NCI-H524 treated with DMSO at 0.1 percent for 48 hours (cell line): ENCODE results near the gene SESTD1.

ENCODE experiments used
- DNase-seq: peaks from one replicate; lab custom pipeline; 2025; lab: John Stamatoyannopoulos, UW

The SESTD1 gene, protein sequence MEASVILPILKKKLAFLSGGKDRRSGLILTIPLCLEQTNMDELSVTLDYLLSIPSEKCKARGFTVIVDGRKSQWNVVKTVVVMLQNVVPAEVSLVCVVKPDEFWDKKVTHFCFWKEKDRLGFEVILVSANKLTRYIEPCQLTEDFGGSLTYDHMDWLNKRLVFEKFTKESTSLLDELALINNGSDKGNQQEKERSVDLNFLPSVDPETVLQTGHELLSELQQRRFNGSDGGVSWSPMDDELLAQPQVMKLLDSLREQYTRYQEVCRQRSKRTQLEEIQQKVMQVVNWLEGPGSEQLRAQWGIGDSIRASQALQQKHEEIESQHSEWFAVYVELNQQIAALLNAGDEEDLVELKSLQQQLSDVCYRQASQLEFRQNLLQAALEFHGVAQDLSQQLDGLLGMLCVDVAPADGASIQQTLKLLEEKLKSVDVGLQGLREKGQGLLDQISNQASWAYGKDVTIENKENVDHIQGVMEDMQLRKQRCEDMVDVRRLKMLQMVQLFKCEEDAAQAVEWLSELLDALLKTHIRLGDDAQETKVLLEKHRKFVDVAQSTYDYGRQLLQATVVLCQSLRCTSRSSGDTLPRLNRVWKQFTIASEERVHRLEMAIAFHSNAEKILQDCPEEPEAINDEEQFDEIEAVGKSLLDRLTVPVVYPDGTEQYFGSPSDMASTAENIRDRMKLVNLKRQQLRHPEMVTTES

DNA sequence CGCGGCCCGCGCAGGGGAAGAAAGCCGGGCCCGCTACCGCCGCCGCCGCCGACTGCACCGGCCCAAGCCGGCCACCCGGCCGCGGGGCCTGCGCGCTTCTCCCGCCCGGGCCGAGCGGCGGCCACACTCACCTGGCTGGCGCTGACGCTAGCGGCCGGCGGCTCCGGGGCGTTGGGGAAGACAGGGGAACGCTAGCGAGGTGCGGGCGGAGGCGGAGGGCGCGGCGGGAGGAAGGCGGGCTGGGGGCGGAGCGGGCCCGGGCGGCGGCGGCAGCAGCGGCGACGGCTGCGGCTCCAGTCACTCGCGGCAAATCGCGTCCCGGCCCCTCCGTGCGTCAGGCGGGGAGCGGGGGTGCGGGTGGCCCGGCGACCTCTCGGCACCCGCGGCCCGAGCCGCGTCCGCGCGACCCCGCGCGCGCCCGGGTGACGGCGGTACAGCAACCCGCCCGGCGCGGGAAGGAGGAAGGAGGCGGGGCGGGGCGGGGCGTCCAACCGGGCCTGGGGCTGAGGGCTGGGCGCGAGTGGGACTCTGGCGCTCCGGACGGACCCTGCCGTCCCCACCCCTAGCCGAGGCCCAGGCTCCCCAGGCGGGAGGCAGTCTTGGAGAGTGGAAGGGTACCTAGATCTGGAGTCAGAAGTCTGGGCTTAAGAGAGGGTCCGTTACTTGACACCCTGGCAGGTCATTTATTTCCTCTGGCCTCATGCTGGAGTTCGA, at the start of gene SESTD1:
Gene SESTD1, minus strand, starts transcription at position 465 of the 714 bp plus-strand sequence. CDS start 72,991 bp downstream, outside the sequence.
- DNase-seq = no peak

DNA sequence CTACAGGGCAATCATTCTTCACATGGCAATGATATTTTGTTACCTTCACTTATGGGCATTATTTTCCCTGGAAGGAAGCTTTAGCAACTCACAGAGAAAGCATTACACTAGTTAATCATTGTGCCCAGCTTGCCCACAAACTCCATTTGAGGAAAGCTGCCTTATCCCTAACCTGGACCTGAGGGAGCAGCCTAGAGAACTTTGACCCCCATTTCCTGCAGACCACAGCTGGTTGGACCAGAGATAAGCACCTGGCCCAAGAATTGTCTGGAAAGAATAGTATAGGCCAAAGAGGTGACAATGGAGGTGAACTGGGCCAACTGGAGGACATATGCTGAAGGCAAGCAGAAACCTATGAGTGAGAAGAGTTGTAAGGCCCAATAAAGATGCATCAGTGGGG, 48.4 kb upstream of the SESTD1 start:
- no peak for DNase-seq

DNA sequence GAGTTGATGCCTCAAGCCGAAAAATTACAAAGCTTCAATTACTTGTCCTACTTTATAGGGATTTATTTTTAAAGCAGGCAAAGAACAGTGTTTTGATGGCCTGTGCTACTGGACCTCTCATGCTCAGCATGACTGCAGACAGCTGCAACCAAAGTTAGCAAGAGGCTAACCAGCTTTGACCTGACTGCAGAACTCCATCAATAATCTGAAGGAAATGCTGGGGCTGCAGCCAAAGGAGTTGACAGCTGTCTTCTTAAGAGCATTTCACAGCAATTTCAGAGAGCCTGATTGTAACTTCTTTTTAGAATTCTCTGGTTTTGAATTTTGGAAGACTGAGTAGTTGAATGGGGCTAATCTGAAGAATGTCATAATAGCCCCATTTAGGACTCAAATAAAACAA, 46.5 kb upstream of the SESTD1 start:
- DNase-seq = no peak

DNA sequence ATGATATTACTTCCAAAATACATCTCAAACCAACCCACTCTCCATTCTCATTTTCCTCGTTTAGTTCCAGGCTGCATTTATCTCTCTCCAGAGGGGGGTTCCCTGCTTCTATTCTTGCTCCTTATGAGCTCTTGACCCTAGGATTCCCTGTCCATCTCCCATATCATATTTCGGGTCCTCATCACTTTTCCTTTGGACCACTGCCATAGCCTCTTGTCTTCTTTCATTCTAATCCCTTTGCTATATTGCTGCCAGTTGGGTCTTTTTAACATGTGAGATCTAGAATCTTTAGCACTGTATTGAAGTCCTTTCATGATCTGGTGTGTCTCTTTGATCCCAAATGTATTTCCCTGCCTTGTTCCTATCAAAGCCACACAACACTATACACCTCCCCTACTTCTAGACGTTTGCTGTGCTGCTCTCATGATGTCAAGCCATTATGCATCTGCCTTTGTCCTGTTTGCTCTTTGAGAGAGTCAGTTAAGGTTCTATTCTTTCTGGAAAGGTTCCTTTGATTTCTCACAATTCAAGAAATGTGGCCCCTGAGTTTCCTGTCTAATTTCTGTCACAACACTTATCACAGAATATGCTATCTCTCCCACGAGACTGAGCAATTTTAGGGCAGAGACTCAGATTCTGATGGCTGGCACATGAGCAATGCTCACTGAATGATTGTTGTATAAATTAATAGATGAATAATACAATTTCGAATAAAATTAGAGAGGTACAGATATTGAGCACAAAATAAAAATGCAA, 43.2 kb upstream of the SESTD1 start:
- DNase-seq = peak; percentile 4

DNA sequence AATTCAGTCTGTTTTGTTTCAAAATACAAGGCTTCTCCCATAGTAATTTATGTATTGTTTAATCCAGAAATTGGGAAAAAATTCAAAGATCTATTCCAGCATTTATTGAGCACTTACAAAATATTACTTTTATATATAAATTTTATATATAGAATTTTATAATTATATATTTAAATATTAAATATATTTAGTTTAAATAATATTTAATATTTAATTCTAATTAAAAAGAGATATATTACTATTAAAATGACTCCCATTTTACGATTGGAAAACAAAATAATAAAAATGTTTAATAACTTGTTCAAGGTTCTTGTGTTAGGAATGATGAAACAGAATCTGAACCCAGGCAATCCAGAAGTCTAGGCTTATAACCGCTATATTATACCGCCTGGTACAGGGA, 40.5 kb upstream of the SESTD1 start:
- DNase-seq = no peak

DNA sequence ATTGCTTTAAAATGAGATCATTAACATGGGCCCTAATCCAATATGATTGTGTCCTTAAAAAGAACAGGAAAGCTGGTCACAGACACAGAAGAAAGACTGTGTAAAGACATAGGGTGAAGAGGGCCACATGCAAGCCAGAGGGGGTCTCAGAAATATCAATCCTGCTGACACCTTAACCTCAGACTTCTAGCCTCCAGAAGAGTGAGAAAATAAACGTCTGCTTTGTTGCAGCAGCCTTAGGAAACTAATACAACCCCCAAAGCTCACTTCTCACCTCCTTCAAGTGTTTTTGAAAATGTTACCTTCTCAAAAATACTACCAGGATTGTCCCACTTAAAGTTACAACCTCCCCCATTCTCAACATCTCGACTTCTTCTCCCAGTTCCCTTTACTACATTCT, 39.8 kb upstream of the SESTD1 start:
- no peak for DNase-seq

DNA sequence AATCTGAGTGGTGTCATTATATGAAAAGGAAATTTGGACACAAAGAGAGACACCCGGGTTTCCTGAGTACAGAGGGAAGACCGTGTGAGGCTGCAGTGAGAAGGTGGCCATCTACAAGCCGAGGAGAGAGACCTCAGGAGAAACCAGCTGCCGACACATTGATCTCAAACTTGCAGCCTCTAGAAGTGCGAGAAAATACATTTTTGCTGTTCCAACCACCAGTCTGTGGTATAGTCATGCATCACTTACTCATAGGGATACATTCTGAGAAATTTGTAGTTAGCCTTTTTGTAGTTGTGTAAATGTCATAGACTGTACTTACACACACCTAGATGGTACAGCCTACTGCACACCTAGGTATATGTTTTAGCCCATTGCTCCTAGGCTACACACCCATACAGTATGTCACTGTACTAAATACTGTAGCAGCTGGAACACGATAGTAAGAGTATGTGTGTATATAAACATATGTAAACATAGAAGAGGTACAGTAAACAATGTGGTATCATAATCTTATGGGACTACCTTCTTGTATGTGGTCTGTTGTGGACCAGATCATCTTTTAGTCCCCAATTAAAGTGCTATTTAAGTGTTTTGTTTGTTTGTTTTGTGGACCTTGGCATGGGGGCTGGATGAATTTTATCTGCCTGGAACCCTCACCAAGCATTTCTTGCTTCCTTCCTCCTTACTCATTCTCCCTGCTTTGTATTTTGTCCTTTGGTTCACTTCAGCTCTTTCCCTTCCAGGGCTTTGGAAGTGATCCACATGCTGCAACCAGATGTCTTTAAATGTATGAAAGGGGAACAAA, 38.3 kb upstream of the SESTD1 start:
- no peak for DNase-seq

DNA sequence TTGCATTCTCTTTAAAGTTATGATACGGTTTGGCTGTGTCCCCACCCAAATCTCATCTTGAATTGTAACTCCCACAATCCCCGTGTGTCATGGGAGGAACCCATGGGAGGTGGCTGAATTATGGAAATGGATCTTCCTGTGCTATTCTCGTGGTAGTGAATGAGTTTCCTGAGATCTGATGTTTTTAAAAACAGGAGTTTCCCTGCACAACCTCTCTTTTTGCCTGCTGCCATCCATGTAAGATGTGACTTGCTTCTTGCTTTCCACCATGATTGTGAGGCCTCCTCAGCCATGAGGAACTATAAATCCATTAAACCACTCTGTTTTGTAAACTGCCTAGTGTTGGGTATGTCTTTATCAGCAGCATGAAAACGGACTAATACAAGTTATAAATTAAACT, 37.5 kb upstream of the SESTD1 start:
- DNase-seq = no peak

DNA sequence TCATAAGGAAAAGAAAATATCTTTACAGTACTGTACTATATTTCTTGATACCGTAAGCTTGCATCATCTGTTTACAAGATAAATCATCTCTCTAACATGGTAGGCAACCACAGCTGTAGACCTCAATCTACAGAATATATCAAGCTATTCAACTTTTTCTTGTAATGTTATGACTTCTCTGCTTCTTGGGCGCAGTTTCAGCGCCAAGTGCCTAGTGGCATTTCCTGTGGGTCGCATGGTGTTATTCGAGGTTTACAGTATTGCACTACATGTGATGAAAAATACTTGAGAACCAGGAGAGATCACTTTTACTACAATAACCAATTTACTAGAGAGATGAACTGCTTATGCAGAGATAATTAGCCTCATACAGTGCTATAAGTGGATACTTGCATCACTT, 34.0 kb upstream of the SESTD1 start:
- DNase-seq = no peak

DNA sequence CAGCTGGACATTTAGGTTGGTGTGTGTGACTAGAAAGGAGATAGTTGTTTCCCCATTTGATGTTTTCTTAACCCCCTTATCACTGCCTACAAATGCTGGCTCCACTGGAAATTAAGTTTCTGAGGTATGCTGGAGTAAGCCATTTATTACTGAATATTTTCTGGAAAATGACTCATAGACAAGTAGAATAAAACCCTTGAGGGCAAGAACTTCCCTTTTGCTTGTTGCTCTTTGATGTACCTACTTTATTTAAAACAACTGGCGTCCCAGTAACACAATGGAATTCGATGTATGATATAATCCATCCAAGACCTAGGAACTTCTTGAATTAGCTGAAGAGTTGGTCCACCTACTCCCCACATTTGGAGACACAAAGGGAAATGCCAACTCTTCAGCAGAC, 33.3 kb upstream of the SESTD1 start:
- DNase-seq = no peak

DNA sequence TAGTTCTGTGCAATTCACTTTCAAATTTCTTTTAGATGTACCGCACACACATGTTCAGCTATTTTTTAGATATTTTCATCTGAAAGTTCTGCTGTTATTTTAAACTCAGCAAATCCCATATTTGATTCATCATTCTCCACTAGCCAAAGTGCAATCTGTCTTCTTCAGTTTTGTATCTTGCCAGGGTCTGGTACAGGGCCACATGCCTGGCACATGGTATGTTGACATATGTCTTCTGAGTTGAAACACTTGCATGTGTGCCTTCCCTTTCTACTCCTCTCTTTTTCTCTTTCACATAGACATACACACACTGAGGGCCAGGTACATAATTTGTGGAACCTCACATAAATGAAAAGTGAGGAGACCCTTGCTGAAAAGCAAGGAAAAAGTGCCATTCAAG, 25.7 kb upstream of the SESTD1 start:
- no peak for DNase-seq

DNA sequence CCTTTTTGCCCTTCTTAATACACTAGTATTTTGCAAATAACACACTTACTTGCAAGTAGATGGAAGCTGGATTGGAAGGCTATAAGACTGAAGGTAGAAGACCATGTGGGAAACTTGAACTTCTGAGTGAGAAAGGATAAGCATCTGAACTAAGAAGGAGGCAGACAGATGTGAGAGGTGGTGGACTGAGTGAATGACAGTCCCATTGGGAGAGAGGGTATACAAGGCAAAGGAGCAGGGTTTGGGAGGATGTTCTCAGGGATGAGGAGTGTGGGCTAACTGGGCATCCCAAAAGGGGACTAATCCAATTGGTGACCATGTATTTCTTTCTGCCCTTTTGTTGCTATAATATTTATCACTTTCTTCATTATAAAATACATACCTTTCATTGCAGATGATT, 20.4 kb upstream of the SESTD1 start:
- DNase-seq = no peak

DNA sequence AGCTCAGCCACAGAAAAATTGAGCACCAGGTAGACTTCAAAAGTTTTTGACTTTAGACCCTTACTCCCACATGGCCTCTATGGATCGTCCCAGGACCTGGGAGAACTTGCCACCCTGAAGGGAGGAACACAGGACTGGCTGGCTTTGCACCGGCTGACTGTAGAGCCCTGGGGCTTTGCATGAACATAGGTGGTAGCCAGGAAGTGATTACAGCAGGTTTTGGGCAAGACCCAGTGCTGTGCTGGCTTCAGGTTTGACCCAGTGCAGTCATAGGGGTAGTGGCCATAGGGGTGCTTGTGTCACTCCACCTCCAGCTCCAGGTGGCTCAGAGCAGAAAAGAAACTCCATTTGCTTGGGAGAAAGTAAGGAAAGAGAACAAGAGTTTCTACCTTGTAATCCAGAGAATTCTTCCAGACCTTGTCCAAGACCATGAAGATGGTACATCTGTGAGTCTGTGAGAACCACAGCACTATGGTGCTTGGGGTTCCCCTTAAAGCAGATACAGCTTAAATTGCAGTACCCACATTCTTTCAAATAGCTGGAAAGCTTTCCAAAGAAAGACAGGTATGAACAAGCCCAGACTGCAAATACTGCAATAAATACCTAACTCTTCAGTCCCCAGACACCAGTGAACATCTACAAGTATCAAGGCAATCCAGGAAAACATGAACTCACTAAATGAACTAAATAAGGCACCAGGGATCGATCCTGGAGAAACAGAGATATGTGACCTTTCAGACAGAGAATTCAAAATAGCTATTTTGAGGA, 13.0 kb upstream of the SESTD1 start:
- no peak for DNase-seq

DNA sequence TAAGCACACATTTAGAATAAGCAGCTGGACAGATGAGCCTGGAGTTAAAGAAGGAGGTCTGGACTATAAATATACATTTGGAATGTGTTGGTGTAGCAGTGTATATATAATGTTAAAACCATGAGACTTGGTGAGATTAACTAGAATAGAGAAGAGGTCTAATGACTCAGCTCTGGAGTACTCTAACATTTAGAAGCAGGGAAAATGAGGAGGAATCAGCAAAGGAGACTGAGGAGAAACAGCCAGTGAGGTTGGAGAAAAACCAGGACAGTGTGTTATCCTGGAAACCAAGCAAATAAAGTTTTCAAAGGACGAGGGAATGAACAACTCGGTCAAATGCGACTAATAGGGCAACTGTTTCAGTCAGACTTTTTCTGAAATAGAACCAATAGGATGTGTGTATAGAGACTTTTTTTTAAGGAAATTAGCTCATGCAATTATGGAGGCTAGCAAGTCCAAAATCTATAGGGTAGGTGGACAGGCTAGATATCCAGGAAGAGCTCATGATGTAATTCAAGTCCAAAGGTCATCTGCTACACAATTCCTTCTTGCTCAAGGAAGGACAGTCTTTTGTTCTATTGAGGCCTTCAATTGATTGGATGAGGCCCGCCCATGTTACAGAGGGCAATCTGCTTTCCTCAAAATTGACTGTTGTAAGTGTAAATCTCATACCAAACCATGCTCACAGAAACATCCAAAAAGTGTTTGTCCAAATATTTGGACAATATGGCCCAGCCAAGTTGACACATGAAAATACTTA, 10.8 kb upstream of the SESTD1 start:
- DNase-seq = no peak

DNA sequence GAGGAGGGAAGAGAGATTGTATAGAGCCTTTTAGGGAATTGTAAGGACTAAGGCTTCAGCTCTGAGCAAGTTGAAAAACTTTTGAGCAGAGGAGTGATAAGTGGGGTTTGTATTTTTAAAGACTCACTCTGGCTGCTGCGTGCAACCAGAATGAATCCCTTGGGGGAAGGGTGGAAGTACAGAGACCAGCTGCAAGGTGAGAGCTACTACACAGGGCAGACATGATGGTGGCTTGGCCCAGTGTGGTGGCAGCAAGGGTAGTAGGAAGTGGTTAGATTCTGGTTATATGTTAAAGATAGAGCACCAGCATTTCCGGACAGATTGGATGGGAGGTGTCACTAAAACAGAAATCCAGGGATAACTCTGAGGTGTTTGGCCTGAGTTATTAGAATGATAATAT, 10.1 kb upstream of the SESTD1 start:
- DNase-seq = no peak

DNA sequence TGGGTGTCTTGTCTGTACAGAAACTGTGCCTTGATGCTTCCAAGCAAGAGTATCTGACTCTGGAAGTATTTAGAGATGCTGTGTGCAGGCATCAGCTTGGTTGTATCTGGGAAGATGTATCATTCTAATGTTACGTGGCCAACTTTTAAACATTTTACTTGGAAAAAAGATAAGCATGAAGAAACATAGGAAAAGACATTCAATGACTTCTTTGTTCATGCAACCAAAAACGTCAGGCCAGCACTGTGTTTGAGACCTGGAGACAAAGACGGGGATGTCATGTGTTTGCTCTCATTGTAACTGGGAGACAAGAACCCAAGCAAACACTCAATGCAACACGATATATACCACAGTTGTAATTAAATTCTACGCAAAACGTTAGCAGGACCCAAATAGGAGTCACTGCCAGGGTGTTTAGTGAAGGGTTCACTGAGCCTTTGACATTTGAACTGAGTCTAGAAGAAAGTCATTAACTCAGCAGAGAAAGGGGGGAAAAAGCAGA, 8.9 kb upstream of the SESTD1 start:
- no peak for DNase-seq

DNA sequence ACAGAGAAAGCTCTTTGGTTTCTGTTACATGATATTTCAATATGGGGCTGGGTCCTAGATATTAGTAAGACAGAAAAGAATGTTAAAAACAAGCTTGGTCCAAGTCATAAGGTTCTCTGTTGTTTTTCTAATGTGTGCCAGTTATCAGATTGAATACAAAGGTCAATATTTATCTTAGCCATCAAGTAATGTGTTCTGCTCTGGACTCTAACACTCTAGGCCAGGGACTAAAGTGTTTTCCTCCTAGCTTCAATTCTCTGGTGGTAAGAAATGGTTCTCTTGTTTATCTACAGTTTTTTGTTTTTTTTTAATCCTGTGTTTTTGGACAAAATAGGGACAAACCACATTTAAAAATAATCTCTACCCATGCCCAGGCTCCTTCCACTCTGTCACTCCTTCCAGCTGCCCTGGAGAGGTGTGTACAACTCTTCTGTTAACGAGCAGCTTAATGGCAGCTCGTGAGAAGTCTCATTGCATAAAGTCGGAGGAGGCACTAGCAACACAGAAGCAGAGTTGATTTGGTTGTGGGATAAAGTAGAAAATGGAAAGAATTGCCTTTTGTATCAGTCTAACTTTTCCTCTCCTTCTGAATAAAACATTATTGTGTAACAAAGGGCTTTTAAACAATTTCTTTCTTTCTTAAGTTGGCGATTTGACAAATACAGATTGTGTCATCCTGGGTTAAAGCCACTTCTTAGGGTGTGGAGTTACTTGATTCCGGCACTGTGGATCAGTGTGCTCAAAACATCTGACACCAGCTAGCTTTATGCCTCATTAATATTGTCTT, 8.0 kb upstream of the SESTD1 start:
- no peak for DNase-seq

DNA sequence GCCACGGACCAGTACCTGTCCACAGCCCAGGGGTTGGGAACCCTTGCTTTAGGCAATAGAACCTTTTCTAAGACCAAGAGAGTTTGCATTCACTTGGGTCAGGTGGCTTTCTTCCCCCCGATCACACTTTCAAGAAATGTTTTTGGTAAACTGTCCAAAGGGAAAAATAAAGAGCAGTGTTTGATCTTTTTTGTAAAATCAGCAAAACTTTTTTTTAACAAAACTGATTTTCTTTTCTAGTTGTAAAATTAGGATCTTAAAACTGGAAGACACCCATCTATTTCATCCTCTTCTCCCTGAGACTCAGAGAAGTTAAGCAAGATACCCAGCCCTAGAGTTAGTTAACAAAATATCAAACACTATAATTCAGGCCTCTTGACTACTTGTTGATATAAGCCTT, 6.1 kb upstream of the SESTD1 start:
- DNase-seq = no peak
